GM13977 (cell line): ENCODE data around the gene PCBP3.

Experiments used
- DNase-seq: peaks from one replicate; pipeline ENCODE4 v3.0.0; 2012; ENCODE audit warnings: low spot score
- CTCF ChIP-seq: IDR thresholded peaks from 2 replicates; pipeline ENCODE4 v1.5.1; 2012; ENCODE audit warnings: mild to moderate bottlenecking, control low read depth; ENCODE audit not compliant: insufficient read depth; ENCODE audit errors: extremely low read depth, missing control alignments
- in situ Hi-C: fragments of 300-500 bp; cut with MboI; formaldehyde crosslinking; loops from one replicate; pipeline ENCODE4 v1.12.0; 2022; ENCODE audit warnings: low sequenced_read_pairs, low pct_unique_long_range_greater_than_20kb, mixed read lengths, inconsistent platforms; ENCODE audit not compliant: unreplicated experiment

The PCBP3 gene

GRCh38 chr21:45984584-45985095 lies 341.1 kb downstream of the PCBP3 start:
- in situ Hi-C loops = no loop called here
- DNase-seq = no peak
- TF ChIP-seq CTCF = no peak

- TF ChIP-seq CTCF = no peak
- in situ Hi-C loops = no loop called here
- DNase-seq = no peak
Observed at GRCh38 chr21:45985471-45986315, 342.2 kb downstream of the PCBP3 start.

- TF ChIP-seq CTCF = no peak
- no peak for DNase-seq
- in situ Hi-C loops = no loop called here
Observed at GRCh38 chr21:45986316-45987051, 343.0 kb downstream of the PCBP3 start.

GRCh38 chr21:45987121-45987711 lies 343.7 kb downstream of the PCBP3 start:
- TF ChIP-seq CTCF = no peak
- no peak for DNase-seq
- in situ Hi-C loops = no loop called here

- TF ChIP-seq CTCF = no peak
- DNase-seq = no peak
- in situ Hi-C loops = no loop called here
Observed at GRCh38 chr21:45988366-45989347, 345.1 kb downstream of the PCBP3 start.
